H1 (cell line): Measurements from ENCODE around the gene CYP2C18. TPM values are rescaled to one million over a fixed set of nuclear protein-coding genes. Genes with fewer than 3 reads are reported as not detected.

Experiments
- CTCF ChIA-PET: fragments of 300-600 bp; sonication (Branson Sonifier 250); formaldehyde crosslinking; loops from one replicate; lab custom pipeline; 2021; ENCODE audit not compliant: partially characterized antibody; lab: Charles Lee
- POLR2A ChIA-PET: fragments of 300-600 bp; sonication (Branson Sonifier 250); formaldehyde crosslinking; loops from one replicate; lab custom pipeline; 2021; ENCODE audit warnings: inconsistent platforms; ENCODE audit not compliant: partially characterized antibody; lab: Charles Lee
- DNase-seq, 2 experiments: peaks; one replicate each; pipeline versions ENCODE4 v3.0.0 to v3.0.0-alpha.2; 2010 to 2022; ENCODE audit warnings: low spot score in 2 of 2, low read depth in 1 of 2, mixed read lengths in 1 of 2
- FAIRE-seq: peaks from 2 replicates; lab custom pipeline; 2011; peaks lifted over from hg19 to GRCh38; lab: Jason Lieb, UNC
- H2AFZ ChIP-seq: 2 replicates; pipeline ENCODE4 v1.8.1; 2012; ENCODE audit warnings: low read length, inconsistent platforms
- H2AK5ac ChIP-seq: 2 replicates; pipeline ENCODE4 v1.6.1; 2013; ENCODE audit warnings: low read depth, low read length
- H2BK120ac ChIP-seq: replicated peaks from 2 replicates; pipeline ENCODE3; 2013; ENCODE audit warnings: low read depth, low read length, inconsistent platforms
- H2BK12ac ChIP-seq: 2 replicates; pipeline ENCODE4 v1.6.1; 2013; ENCODE audit warnings: low read depth, low read length
- H2BK15ac ChIP-seq: 2 replicates; pipeline ENCODE4 v1.6.1; 2013; ENCODE audit warnings: low read length
- H2BK20ac ChIP-seq: 2 replicates; pipeline ENCODE4 v1.6.1; 2013; ENCODE audit warnings: low read length
- H2BK5ac ChIP-seq: 2 replicates; pipeline ENCODE4 v1.6.1; 2013; ENCODE audit warnings: low read depth, low read length
- H3K14ac ChIP-seq: 2 replicates; pipeline ENCODE4 v1.6.1; 2013; ENCODE audit warnings: inconsistent platforms; ENCODE audit not compliant: insufficient read length
- H3K18ac ChIP-seq: 2 replicates; pipeline ENCODE4 v1.6.1; 2013; ENCODE audit warnings: low read length; ENCODE audit errors: extremely low read depth
- H3K23ac ChIP-seq: 2 replicates; pipeline ENCODE4 v1.6.1; 2013; ENCODE audit warnings: inconsistent platforms; ENCODE audit not compliant: insufficient read length
- H3K23me2 ChIP-seq: 2 replicates; pipeline ENCODE4 v1.6.1; 2013; ENCODE audit warnings: low read depth, low read length
- H3K27ac ChIP-seq: 2 replicates; pipeline ENCODE4 v1.6.1; 2011; ENCODE audit warnings: low read depth, low read length, inconsistent platforms
- H3K27me3 ChIP-seq, 4 experiments: replicated peaks in 1 of 4; 1 replicate in 1 of 4; 2 replicates in 3 of 4; pipeline versions ENCODE4 v1.6.1 to v1.8.1; 2011 to 2013; ENCODE audit warnings: low read length in 3 of 4, mild to moderate bottlenecking in 3 of 4, inconsistent platforms in 2 of 4, mixed read lengths in 2 of 4, moderate library complexity in 1 of 4; ENCODE audit not compliant: control insufficient read depth in 3 of 4, insufficient read depth in 3 of 4; ENCODE audit errors: extremely low read depth in 1 of 4
- H3K36me3 ChIP-seq, 4 experiments: 2 replicates each; pipeline versions ENCODE4 v1.6.1 to v1.8.1; 2011 to 2013; ENCODE audit warnings: mild to moderate bottlenecking in 4 of 4, low read length in 3 of 4, moderate library complexity in 2 of 4, control low read depth in 1 of 4, inconsistent platforms in 1 of 4; ENCODE audit not compliant: insufficient read depth in 4 of 4, control insufficient read depth in 2 of 4
- H3K4ac ChIP-seq: replicated peaks from 2 replicates; pipeline ENCODE3; 2013; ENCODE audit warnings: low read length, low read depth, mixed read lengths, inconsistent platforms; ENCODE audit not compliant: insufficient read length
- H3K4me1 ChIP-seq, 4 experiments: replicated peaks in 1 of 4; 1 replicate in 1 of 4; 2 replicates in 3 of 4; pipeline versions ENCODE4 v1.6.1 to v1.8.1; 2011 to 2013; ENCODE audit warnings: low read length in 3 of 4, inconsistent platforms in 2 of 4, mixed read lengths in 1 of 4; ENCODE audit not compliant: insufficient read depth in 4 of 4, control insufficient read depth in 3 of 4
- H3K4me2 ChIP-seq, 2 experiments: 2 replicates each; pipeline versions ENCODE4 v1.6.1 to v1.8.1; 2011 to 2013; ENCODE audit warnings: low read depth in 2 of 2, low read length in 2 of 2, control low read depth in 1 of 2, inconsistent platforms in 1 of 2, mild to moderate bottlenecking in 1 of 2; ENCODE audit not compliant: insufficient read depth in 1 of 2
- H3K4me3 ChIP-seq, 4 experiments: fragments of 200-600, 300-600 bp in 1 of 4; sonication (generic), shearing (Covaris generic), sonication (Bioruptor Twin) in 1 of 4; 2 replicates each; pipeline versions ENCODE4 v1.5.1 to v1.8.1; 2011 to 2016; ENCODE audit warnings: low read length in 4 of 4, low read depth in 3 of 4, control low read depth in 2 of 4, inconsistent platforms in 2 of 4, mild to moderate bottlenecking in 2 of 4, mixed read lengths in 1 of 4, moderate library complexity in 1 of 4; ENCODE audit not compliant: insufficient read depth in 2 of 4; ENCODE audit errors: extremely low read depth in 1 of 4
- H3K56ac ChIP-seq: replicated peaks from 2 replicates; pipeline ENCODE3; 2013; ENCODE audit warnings: low read depth, mild to moderate bottlenecking, mixed read lengths, low read length, inconsistent platforms; ENCODE audit not compliant: insufficient read length
- H3K79me1 ChIP-seq: 2 replicates; pipeline ENCODE4 v1.6.1; 2013; ENCODE audit warnings: low read depth, low read length, control low read depth
- H3K79me2 ChIP-seq, 2 experiments: 2 replicates each; pipeline versions ENCODE4 v1.6.1 to v1.8.1; 2012 to 2013; ENCODE audit warnings: low read length in 2 of 2, mild to moderate bottlenecking in 2 of 2, inconsistent platforms in 1 of 2; ENCODE audit not compliant: insufficient read depth in 2 of 2, control insufficient read depth in 1 of 2
- H3K9ac ChIP-seq, 4 experiments: replicated peaks in 1 of 4; 1 replicate in 1 of 4; 2 replicates in 3 of 4; pipeline versions ENCODE4 v1.6.1 to v1.8.1; 2011 to 2013; ENCODE audit warnings: low read depth in 3 of 4, low read length in 3 of 4, control low read depth in 2 of 4, mild to moderate bottlenecking in 2 of 4, moderate library complexity in 2 of 4, inconsistent platforms in 1 of 4; ENCODE audit errors: extremely low read depth in 1 of 4
- H3K9me3 ChIP-seq, 2 experiments: 2 replicates each; pipeline versions ENCODE4 v1.6.1 to v1.8.1; 2012 to 2013; ENCODE audit warnings: mild to moderate bottlenecking in 2 of 2, moderate library complexity in 2 of 2, control low read depth in 1 of 2, inconsistent platforms in 1 of 2, low read depth in 1 of 2, low read length in 1 of 2, mixed read lengths in 1 of 2; ENCODE audit not compliant: insufficient read depth in 2 of 2
- H4K20me1 ChIP-seq, 2 experiments: replicated peaks in 1 of 2; 2 replicates each; pipeline versions ENCODE3 to v1.8.1; 2011 to 2013; ENCODE audit warnings: inconsistent platforms in 2 of 2, low read length in 2 of 2, mild to moderate bottlenecking in 1 of 2; ENCODE audit not compliant: insufficient read depth in 2 of 2, control insufficient read depth in 1 of 2
- H4K5ac ChIP-seq: 2 replicates; pipeline ENCODE4 v1.6.1; 2013; ENCODE audit warnings: low read length, low read depth, mixed read lengths, inconsistent platforms; ENCODE audit not compliant: insufficient read length
- H4K8ac ChIP-seq: 2 replicates; pipeline ENCODE4 v1.8.0; 2013; ENCODE audit warnings: mild to moderate bottlenecking, moderate library complexity, low read length, inconsistent platforms; ENCODE audit not compliant: insufficient read depth; ENCODE audit errors: extremely low read depth
- H4K91ac ChIP-seq: replicated peaks from 2 replicates; pipeline ENCODE3; 2013; ENCODE audit warnings: low read length, mixed read lengths, inconsistent platforms; ENCODE audit not compliant: insufficient read length
- HDAC2 ChIP-seq, 2 experiments: fragments of 300-600 bp in 1 of 2; sonication (generic) in 1 of 2; IDR thresholded peaks; 2 replicates each; pipeline ENCODE4 v1.6.1; 2011 to 2012; ENCODE audit warnings: low read depth in 2 of 2, low read length in 2 of 2, mild to moderate bottlenecking in 2 of 2, moderate library complexity in 2 of 2, borderline replicate concordance in 1 of 2, inconsistent platforms in 1 of 2
- SIX5 ChIP-seq: IDR thresholded peaks from 2 replicates; pipeline ENCODE4 v1.6.1; 2011; ENCODE audit warnings: mild to moderate bottlenecking, low read depth, low read length
- WGBS, 2 experiments: shearing (Covaris generic) in 1 of 2; methylation state at CpG; one replicate each; pipeline versions ENCODE4 v1.1.6 to v1.1.7; 2013 to 2015; ENCODE audit warnings: low lambda C conversion rate in 2 of 2, mixed read lengths in 2 of 2, inconsistent platforms in 1 of 2, low coverage in 1 of 2, missing lambda C conversion rate in 1 of 2; ENCODE audit not compliant: insufficient replicate concordance in 2 of 2, insufficient coverage in 1 of 2, insufficient read length in 1 of 2; ENCODE audit errors: extremely low coverage in 1 of 2, missing lambda C conversion rate in 1 of 2; 5-methylcytosine and 5-hydroxymethylcytosine counted together
- polyA plus RNA-seq, 7 experiments: library from polyadenylated mRNA; depleted of rRNA in 3 of 7; stranded (reverse) in 5 of 7; unstranded in 2 of 7; fragments of >200 nt in 5 of 7; fragments of 200-250 nt in 2 of 7; gene quantifications; 1 replicate in 5 of 7; 2 replicates in 1 of 7; 4 replicates in 1 of 7; pipeline versions ENCODE4 v1.2.1 to v1.2.3, GENCODE V29; 2011 to 2013; ENCODE audit warnings: missing spikeins in 2 of 7, mixed read lengths in 2 of 7
- total RNA-seq: library from RNA; stranded (reverse); fragmentation: NEBNext Ultra II Directional; extraction: Animal tissue kit (Norgen Biotek cat#: 25700); gene quantifications from 2 replicates; pipeline ENCODE4 v1.2.1, GENCODE V29; 2021
- TF ChIP-seq, protein P1 (sequence below), 3 experiments: IDR thresholded peaks; 1 replicate in 2 of 3; 2 replicates in 1 of 3; pipeline versions ENCODE4 v1.5.1 to v1.6.1; 2011; ENCODE audit warnings: low read length in 3 of 3, mild to moderate bottlenecking in 3 of 3, inconsistent platforms in 2 of 3, low read depth in 1 of 3, moderate library complexity in 1 of 3; ENCODE audit not compliant: insufficient read depth in 1 of 3; ENCODE audit errors: control extremely low read depth in 1 of 3

CYP2C18 gene
- total and polyA plus RNA-seq, 2 of the 8 experiments (the other 6 are each of a cell fraction or from before 2014, with no cell fraction given): 0.17 TPM; not detected in 1

DNA sequence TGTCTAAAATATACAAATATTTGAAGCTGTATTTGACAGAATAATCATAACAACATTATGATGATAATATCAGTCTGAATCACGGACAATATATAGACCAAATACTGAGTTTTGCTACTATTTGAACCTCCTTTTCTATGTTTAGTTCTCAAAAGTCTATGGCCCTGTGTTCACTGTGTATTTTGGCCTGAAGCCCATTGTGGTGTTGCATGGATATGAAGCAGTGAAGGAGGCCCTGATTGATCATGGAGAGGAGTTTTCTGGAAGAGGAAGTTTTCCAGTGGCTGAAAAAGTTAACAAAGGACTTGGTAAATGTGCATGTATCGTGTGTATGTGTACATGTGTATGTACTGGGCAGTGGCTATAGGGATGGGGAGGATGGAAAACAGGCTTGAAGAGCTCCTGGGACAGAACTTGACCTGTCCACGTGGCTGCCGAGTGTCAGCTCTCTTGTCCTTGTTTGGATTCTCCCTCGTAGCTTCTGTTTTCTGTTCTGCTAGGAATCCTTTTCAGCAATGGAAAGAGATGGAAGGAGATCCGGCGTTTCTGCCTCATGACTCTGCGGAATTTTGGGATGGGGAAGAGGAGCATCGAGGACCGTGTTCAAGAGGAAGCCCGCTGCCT, 4.2 kb downstream of the CYP2C18 start:
- POLR2A ChIA-PET: no interaction called here
- no peak overlapping the region for H3K18ac ChIP-seq
- no peak overlapping the region for H2AK5ac ChIP-seq
- H3K14ac ChIP-seq: no peak overlapping the region
- no peak overlapping the region for H3K56ac ChIP-seq
- 86% methylated on average over 10 of the region's 11 CpGs; no CpG with 5 or more reads in 1 of the 2 experiments for WGBS, 2 experiments
- H3K79me1 ChIP-seq: no peaks in the 10 kb centered on the region
- no peaks in the 10 kb centered on the region for H3K79me2 ChIP-seq
- H2BK15ac ChIP-seq: no peak overlapping the region
- H2AFZ ChIP-seq: no peak overlapping the region
- CTCF ChIA-PET: interaction anchor here (0.7 to 1.8 kb wide), 4 partner anchors 10 to 1334 kb away, joined by 3 to 6 read pairs (median 4); no protein-coding TSS in a partner anchor
- H3K9ac ChIP-seq: no peak overlapping the region
- no peak overlapping the region for H3K23ac ChIP-seq
- H4K8ac ChIP-seq: no peak overlapping the region
- H3K4me3 ChIP-seq: no peak overlapping the region
- no peak overlapping the region for H3K4me2 ChIP-seq
- DNase-seq (no peak), FAIRE-seq (no peak)
- H2BK20ac ChIP-seq: no peak overlapping the region
- H4K20me1 ChIP-seq: no peaks in the 10 kb centered on the region
- H4K91ac ChIP-seq: no peak overlapping the region
- no peak overlapping the region for H2BK5ac ChIP-seq
- no peak overlapping the region for H4K5ac ChIP-seq
- no peak overlapping the region for H3K4ac ChIP-seq
- H3K4me1 ChIP-seq: no peaks in the 10 kb centered on the region
- H3K36me3 ChIP-seq: no peaks in the 10 kb centered on the region
- H3K27ac ChIP-seq: no peak overlapping the region
- H3K27me3 ChIP-seq: no peaks in the 10 kb centered on the region
- H3K23me2 ChIP-seq: no peaks in the 10 kb centered on the region
- H2BK12ac ChIP-seq: no peak overlapping the region
- no peak overlapping the region for H2BK120ac ChIP-seq
- no peaks in the 10 kb centered on the region for H3K9me3 ChIP-seq
- TF ChIP-seq HDAC2 (IDR thresholded peaks at IDR 0.05; ENCODE audit: borderline replicate concordance in 1 of 2, low read depth in 2 of 2, low read length in 2 of 2) (no peak), SIX5 (no peak)
- TF ChIP-seq, protein P1, sequence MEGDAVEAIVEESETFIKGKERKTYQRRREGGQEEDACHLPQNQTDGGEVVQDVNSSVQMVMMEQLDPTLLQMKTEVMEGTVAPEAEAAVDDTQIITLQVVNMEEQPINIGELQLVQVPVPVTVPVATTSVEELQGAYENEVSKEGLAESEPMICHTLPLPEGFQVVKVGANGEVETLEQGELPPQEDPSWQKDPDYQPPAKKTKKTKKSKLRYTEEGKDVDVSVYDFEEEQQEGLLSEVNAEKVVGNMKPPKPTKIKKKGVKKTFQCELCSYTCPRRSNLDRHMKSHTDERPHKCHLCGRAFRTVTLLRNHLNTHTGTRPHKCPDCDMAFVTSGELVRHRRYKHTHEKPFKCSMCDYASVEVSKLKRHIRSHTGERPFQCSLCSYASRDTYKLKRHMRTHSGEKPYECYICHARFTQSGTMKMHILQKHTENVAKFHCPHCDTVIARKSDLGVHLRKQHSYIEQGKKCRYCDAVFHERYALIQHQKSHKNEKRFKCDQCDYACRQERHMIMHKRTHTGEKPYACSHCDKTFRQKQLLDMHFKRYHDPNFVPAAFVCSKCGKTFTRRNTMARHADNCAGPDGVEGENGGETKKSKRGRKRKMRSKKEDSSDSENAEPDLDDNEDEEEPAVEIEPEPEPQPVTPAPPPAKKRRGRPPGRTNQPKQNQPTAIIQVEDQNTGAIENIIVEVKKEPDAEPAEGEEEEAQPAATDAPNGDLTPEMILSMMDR (IDR thresholded peaks at IDR 0.05; ENCODE audit: control extremely low read depth in 1 of 3, insufficient read depth in 1 of 3, low read depth in 1 of 3, low read length in 3 of 3): no peak
